IMR-90 (cell line): ENCODE data around the gene BATF. TPM values are rescaled to one million over a fixed set of nuclear protein-coding genes. Genes with fewer than 3 reads are reported as not detected.

Experiments
- ATAC-seq: fragments of 200-7000 bp; cut with Tn5 transposase; 2 replicates; pipeline ENCODE4 v1.9.1; 2020; ENCODE audit warnings: low read depth, mild to moderate bottlenecking, moderate library complexity
- BruUV-seq: library from RNA; stranded (reverse); fragments of 400-500 nt; replicated peaks from 2 replicates; lab custom pipeline; 2021; lab: Mats Ljungman, UMichigan
- CTCF ChIA-PET: fragments of 300-600 bp; formaldehyde crosslinking; extraction: SDS; loops from one replicate; lab custom pipeline; 2021; ENCODE audit warnings: antibody characterized with exemption; lab: Yijun Ruan, JAX
- POLR2A ChIA-PET: fragments of 300-600 bp; sonication (Branson Sonifier 250); formaldehyde crosslinking; loops from one replicate; lab custom pipeline; 2022; ENCODE audit warnings: antibody characterized with exemption; ENCODE audit not compliant: unreplicated experiment; lab: Charles Lee
- DNase-seq: peaks from one replicate; pipeline ENCODE4 v3.0.0; 2013
- H2AFZ ChIP-seq: replicated peaks from 2 replicates; pipeline ENCODE3; 2013; ENCODE audit warnings: low read length, mild to moderate bottlenecking; ENCODE audit not compliant: poor library complexity
- H2AK5ac ChIP-seq: 2 replicates; pipeline ENCODE4 v1.6.1; 2013; ENCODE audit warnings: low read depth, low read length, inconsistent platforms
- H2AK9ac ChIP-seq: replicated peaks from 2 replicates; pipeline ENCODE3; 2013; ENCODE audit warnings: mild to moderate bottlenecking, low read depth, low read length, moderate library complexity; ENCODE audit not compliant: poor library complexity
- H2BK120ac ChIP-seq: 2 replicates; pipeline ENCODE4 v1.6.1; 2013; ENCODE audit warnings: low read depth, low read length, inconsistent platforms
- H2BK15ac ChIP-seq: 3 replicates; pipeline ENCODE4 v1.6.1; 2013; ENCODE audit warnings: low read depth, low read length, inconsistent platforms
- H2BK20ac ChIP-seq: 2 replicates; pipeline ENCODE4 v1.6.1; 2013; ENCODE audit warnings: low read depth, mild to moderate bottlenecking, inconsistent platforms, low read length, moderate library complexity
- H2BK5ac ChIP-seq: 2 replicates; pipeline ENCODE4 v1.6.1; 2013; ENCODE audit warnings: mild to moderate bottlenecking, low read depth, low read length, inconsistent platforms; ENCODE audit not compliant: poor library complexity, severe bottlenecking
- H3K14ac ChIP-seq: replicated peaks from 2 replicates; pipeline ENCODE4 v1.6.1; 2013; ENCODE audit warnings: low read depth, low read length, inconsistent platforms
- H3K18ac ChIP-seq: 2 replicates; pipeline ENCODE4 v1.6.1; 2013; ENCODE audit warnings: low read depth, low read length, control low read depth
- H3K23ac ChIP-seq: 2 replicates; pipeline ENCODE4 v1.6.1; 2013; ENCODE audit warnings: low read depth, low read length, inconsistent platforms
- H3K27ac ChIP-seq: 2 replicates; pipeline ENCODE4 v1.5.1; 2013; ENCODE audit warnings: mild to moderate bottlenecking, control low read depth, low read length; ENCODE audit not compliant: insufficient read depth
- H3K27me3 ChIP-seq: 2 replicates; pipeline ENCODE4 v1.6.1; 2013; ENCODE audit warnings: low read length; ENCODE audit not compliant: control insufficient read depth, insufficient read depth
- H3K36me3 ChIP-seq: 2 replicates; pipeline ENCODE4 v1.6.1; 2013; ENCODE audit warnings: low read length, mixed read lengths; ENCODE audit not compliant: control insufficient read depth, insufficient read depth
- H3K4ac ChIP-seq: 2 replicates; pipeline ENCODE4 v1.6.1; 2013; ENCODE audit warnings: low read depth, low read length, inconsistent platforms
- H3K4me1 ChIP-seq: 2 replicates; pipeline ENCODE4 v1.6.1; 2013; ENCODE audit warnings: low read length, mixed read lengths; ENCODE audit not compliant: control insufficient read depth, insufficient read depth
- H3K4me2 ChIP-seq: 2 replicates; pipeline ENCODE4 v1.6.1; 2013; ENCODE audit warnings: low read depth, mild to moderate bottlenecking, control low read depth, low read length, moderate library complexity
- H3K4me3 ChIP-seq: 2 replicates; pipeline ENCODE4 v1.5.1; 2013; ENCODE audit warnings: low read depth, mild to moderate bottlenecking, control low read depth, low read length, moderate library complexity; ENCODE audit not compliant: insufficient read depth
- H3K56ac ChIP-seq: 2 replicates; pipeline ENCODE4 v1.6.1; 2013; ENCODE audit warnings: low read length, inconsistent platforms; ENCODE audit not compliant: insufficient read depth; ENCODE audit errors: extremely low read depth
- H3K79me1 ChIP-seq, 2 experiments: 2 replicates each; pipeline ENCODE4 v1.6.1; 2013; ENCODE audit warnings: low read length in 2 of 2, inconsistent platforms in 1 of 2, low read depth in 1 of 2
- H3K9ac ChIP-seq: 2 replicates; pipeline ENCODE4 v1.6.1; 2013; ENCODE audit warnings: low read depth, low read length, control low read depth
- H3K9me1 ChIP-seq: 2 replicates; pipeline ENCODE4 v1.6.1; 2013; ENCODE audit warnings: low read length, inconsistent platforms; ENCODE audit not compliant: insufficient read depth
- H3K9me3 ChIP-seq: 2 replicates; pipeline ENCODE4 v1.6.1; 2013; ENCODE audit warnings: low read length; ENCODE audit not compliant: control insufficient read depth, insufficient read depth
- H4K20me1 ChIP-seq: 2 replicates; pipeline ENCODE4 v1.6.1; 2013; ENCODE audit warnings: low read length, inconsistent platforms; ENCODE audit not compliant: insufficient read depth
- H4K5ac ChIP-seq: 2 replicates; pipeline ENCODE4 v1.6.1; 2013; ENCODE audit warnings: mild to moderate bottlenecking, low read depth, low read length, control low read depth
- H4K8ac ChIP-seq, 2 experiments: 2 replicates each; pipeline ENCODE4 v1.6.1; 2013; ENCODE audit warnings: low read depth in 2 of 2, low read length in 2 of 2, control low read depth in 1 of 2, inconsistent platforms in 1 of 2
- H4K91ac ChIP-seq: 2 replicates; pipeline ENCODE4 v1.6.1; 2013; ENCODE audit warnings: low read depth, low read length, inconsistent platforms; ENCODE audit not compliant: insufficient read depth
- BHLHE40 ChIP-seq: fragments of 150-350 bp; IDR thresholded peaks from 2 replicates; pipeline ENCODE4 v1.6.1; 2016; ENCODE audit warnings: mild to moderate bottlenecking, low read depth, low read length
- CEBPB ChIP-seq: IDR thresholded peaks from 2 replicates; pipeline ENCODE4 v1.6.1; 2012; ENCODE audit warnings: low read depth, low read length, improper control_type of control experiment
- CHD1 ChIP-seq: IDR thresholded peaks from 2 replicates; pipeline ENCODE4 v1.6.1; 2012; ENCODE audit warnings: low read depth, low read length, improper control_type of control experiment
- ELK1 ChIP-seq: fragments of 150-350 bp; IDR thresholded peaks from 2 replicates; pipeline ENCODE4 v1.6.1; 2016; ENCODE audit warnings: low read depth, mild to moderate bottlenecking, low read length, moderate library complexity, borderline replicate concordance
- FOS ChIP-seq: fragments of 150-350 bp; IDR thresholded peaks from 2 replicates; pipeline ENCODE4 v1.6.1; 2016; ENCODE audit warnings: low read depth, low read length
- MAFK ChIP-seq: IDR thresholded peaks from 2 replicates; pipeline ENCODE4 v1.6.1; 2012; ENCODE audit warnings: low read depth, low read length, improper control_type of control experiment
- MAZ ChIP-seq: IDR thresholded peaks from 2 replicates; pipeline ENCODE4 v1.6.1; 2012; ENCODE audit warnings: low read depth, mild to moderate bottlenecking, low read length, improper control_type of control experiment, moderate library complexity, borderline replicate concordance
- MXI1 ChIP-seq: IDR thresholded peaks from 2 replicates; pipeline ENCODE4 v1.6.1; 2012; ENCODE audit warnings: low read depth, mild to moderate bottlenecking, low read length, moderate library complexity, borderline replicate concordance
- NFE2L2 ChIP-seq: fragments of 150-350 bp; IDR thresholded peaks from 2 replicates; pipeline ENCODE4 v1.6.1; 2016; ENCODE audit warnings: low read depth, mild to moderate bottlenecking, low read length
- POLR2A ChIP-seq: IDR thresholded peaks from 2 replicates; pipeline ENCODE4 v1.6.1; 2012; ENCODE audit warnings: mild to moderate bottlenecking, low read depth, low read length
- RAD21 ChIP-seq: IDR thresholded peaks from 2 replicates; pipeline ENCODE4 v1.6.1; 2012; ENCODE audit warnings: low read length, improper control_type of control experiment
- RCOR1 ChIP-seq: IDR thresholded peaks from 2 replicates; pipeline ENCODE4 v1.6.1; 2012; ENCODE audit warnings: mild to moderate bottlenecking, low read length, improper control_type of control experiment; ENCODE audit not compliant: insufficient replicate concordance
- RFX5 ChIP-seq: IDR thresholded peaks from 2 replicates; pipeline ENCODE4 v1.8.0; 2012; ENCODE audit warnings: low read depth, mild to moderate bottlenecking, low read length, moderate library complexity
- SMC3 ChIP-seq: fragments of 150-350 bp; IDR thresholded peaks from 2 replicates; pipeline ENCODE4 v1.6.1; 2016; ENCODE audit warnings: low read depth, mild to moderate bottlenecking, antibody characterized with exemption, low read length, moderate library complexity
- WGBS, 2 experiments: methylation state at CpG; one replicate each; pipeline versions ENCODE4 v1.1.5 to v1.1.7; 2013; ENCODE audit warnings: missing lambda C conversion rate in 2 of 2; ENCODE audit not compliant: insufficient read length in 1 of 2; ENCODE audit errors: extremely low coverage in 2 of 2; 5-methylcytosine and 5-hydroxymethylcytosine counted together
- dilution Hi-C: fragments of 300-500 bp; cut with HindIII; formaldehyde crosslinking; loops from one replicate; pipeline ENCODE4 v1.14.3; 2018; ENCODE audit warnings: low sequenced_read_pairs; ENCODE audit not compliant: unreplicated experiment
- in situ Hi-C: fragments of 300-500 bp; cut with MboI; formaldehyde crosslinking; loops from 3 replicates; pipeline ENCODE4 v1.14.3; 2019; ENCODE audit warnings: low sequenced_read_pairs, inconsistent platforms, mixed read lengths
- intact Hi-C: fragments of 100-400 bp; cut with micrococcal nuclease; formaldehyde crosslinking; loops from 2 replicates; pipeline ENCODE4 v1.10.0; 2022
- polyA plus RNA-seq, 3 experiments: library from polyadenylated mRNA; depleted of rRNA; stranded (reverse); fragments of >200 nt; gene quantifications; 2 replicates each; pipeline ENCODE4 v1.2.3, GENCODE V29; 2012; ENCODE audit warnings: low replicate concordance in 1 of 3
- total RNA-seq: library from RNA; depleted of rRNA; stranded (reverse); fragments of >200 nt; gene quantifications from 2 replicates; pipeline ENCODE4 v1.2.3, GENCODE V29; 2012
- TF ChIP-seq, protein P1 (sequence below): conservative IDR thresholded peaks from 2 replicates; pipeline ENCODE4 v1.5.1; 2012; ENCODE audit warnings: mild to moderate bottlenecking, low read depth, low read length, improper control_type of control experiment
- TF ChIP-seq, protein P2 (sequence below): fragments of 150-350 bp; IDR thresholded peaks from 2 replicates; pipeline ENCODE4 v1.6.1; 2017; ENCODE audit warnings: mild to moderate bottlenecking, antibody characterized with exemption, low read length, low read depth

The BATF gene
- total and polyA plus RNA-seq, 2 of the 4 experiments (the other 2 are of a cell fraction) = not detected

DNA sequence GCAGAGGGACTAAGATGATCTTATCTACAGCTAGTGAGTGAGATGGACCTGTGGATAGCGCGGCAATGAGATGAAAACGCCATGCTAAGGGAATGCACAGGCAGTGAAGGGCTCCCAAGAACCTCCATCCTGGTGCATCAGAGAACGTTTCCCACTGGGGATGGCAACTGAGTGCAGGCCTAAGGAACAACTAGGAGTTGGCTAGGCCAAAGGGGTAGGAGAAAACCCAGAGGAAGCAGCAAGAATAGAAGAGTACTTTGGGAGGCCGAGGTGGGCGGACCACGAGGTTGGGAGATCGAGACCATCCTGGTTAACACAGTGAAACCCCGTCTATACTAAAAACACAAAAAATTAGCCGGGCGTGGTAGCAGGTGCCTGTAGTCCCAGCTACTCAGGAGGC, 24.6 kb upstream of the BATF start:
- BruUV-seq = no TSS peak
- Histone ChIP-seq H4K8ac (no peak overlapping the region), H3K23ac (no peak overlapping the region), H3K4ac (no peak overlapping the region), H3K4me3 (no peak overlapping the region), H2BK120ac (no peak overlapping the region), H2BK15ac (no peak overlapping the region), H3K27ac (no peak overlapping the region), H3K56ac (no peak overlapping the region), H3K27me3 (peaks cover 8% of the 10 kb centered on the region), H3K9me1 (no peaks in the 10 kb centered on the region), H2BK20ac (no peak overlapping the region), H3K18ac (no peak overlapping the region), H3K4me1 (no peaks in the 10 kb centered on the region), H4K91ac (no peak overlapping the region), H2AFZ (no peak overlapping the region), H3K14ac (no peak overlapping the region), H4K5ac (no peak overlapping the region), H3K9ac (no peak overlapping the region), H3K4me2 (no peak overlapping the region), H2AK5ac (no peak overlapping the region), H2AK9ac (no peak overlapping the region), H3K36me3 (no peaks in the 10 kb centered on the region), H3K9me3 (no peaks in the 10 kb centered on the region), H4K20me1 (no peaks in the 10 kb centered on the region), H2BK5ac (no peak overlapping the region), H3K79me1 (no peaks in the 10 kb centered on the region)
- in situ Hi-C loops (no loop called here), dilution Hi-C loops (no loop called here), intact Hi-C loops (no loop called here)
- no peak for TF ChIP-seq RAD21
- no peak for TF ChIP-seq MAZ
- no peak for TF ChIP-seq RFX5
- TF ChIP-seq FOS = no peak
- no peak for TF ChIP-seq SMC3
- TF ChIP-seq, protein P1, sequence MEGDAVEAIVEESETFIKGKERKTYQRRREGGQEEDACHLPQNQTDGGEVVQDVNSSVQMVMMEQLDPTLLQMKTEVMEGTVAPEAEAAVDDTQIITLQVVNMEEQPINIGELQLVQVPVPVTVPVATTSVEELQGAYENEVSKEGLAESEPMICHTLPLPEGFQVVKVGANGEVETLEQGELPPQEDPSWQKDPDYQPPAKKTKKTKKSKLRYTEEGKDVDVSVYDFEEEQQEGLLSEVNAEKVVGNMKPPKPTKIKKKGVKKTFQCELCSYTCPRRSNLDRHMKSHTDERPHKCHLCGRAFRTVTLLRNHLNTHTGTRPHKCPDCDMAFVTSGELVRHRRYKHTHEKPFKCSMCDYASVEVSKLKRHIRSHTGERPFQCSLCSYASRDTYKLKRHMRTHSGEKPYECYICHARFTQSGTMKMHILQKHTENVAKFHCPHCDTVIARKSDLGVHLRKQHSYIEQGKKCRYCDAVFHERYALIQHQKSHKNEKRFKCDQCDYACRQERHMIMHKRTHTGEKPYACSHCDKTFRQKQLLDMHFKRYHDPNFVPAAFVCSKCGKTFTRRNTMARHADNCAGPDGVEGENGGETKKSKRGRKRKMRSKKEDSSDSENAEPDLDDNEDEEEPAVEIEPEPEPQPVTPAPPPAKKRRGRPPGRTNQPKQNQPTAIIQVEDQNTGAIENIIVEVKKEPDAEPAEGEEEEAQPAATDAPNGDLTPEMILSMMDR = no peak
- no peak for TF ChIP-seq MXI1
- TF ChIP-seq, protein P2, sequence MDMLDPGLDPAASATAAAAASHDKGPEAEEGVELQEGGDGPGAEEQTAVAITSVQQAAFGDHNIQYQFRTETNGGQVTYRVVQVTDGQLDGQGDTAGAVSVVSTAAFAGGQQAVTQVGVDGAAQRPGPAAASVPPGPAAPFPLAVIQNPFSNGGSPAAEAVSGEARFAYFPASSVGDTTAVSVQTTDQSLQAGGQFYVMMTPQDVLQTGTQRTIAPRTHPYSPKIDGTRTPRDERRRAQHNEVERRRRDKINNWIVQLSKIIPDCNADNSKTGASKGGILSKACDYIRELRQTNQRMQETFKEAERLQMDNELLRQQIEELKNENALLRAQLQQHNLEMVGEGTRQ = no peak
- TF ChIP-seq ELK1 = no peak
- no peak for TF ChIP-seq MAFK
- no peak for TF ChIP-seq RCOR1
- no peak for TF ChIP-seq NFE2L2
- TF ChIP-seq BHLHE40 = no peak
- TF ChIP-seq CHD1 = no peak
- TF ChIP-seq POLR2A = no peak
- no peak for TF ChIP-seq CEBPB
- ATAC-seq (no peak), DNase-seq (no peak)
- ChIA-PET POLR2A (no interaction called here), CTCF (no interaction called here)
- no CpG with 5 or more reads among the region's 11 CpGs for WGBS, 2 experiments
